Natural killer cell (primary cell): ENCODE data around the gene IP6K1. TPM values are rescaled to one million over a fixed set of nuclear protein-coding genes. Genes with fewer than 3 reads are reported as not detected.

Experiments
- ATAC-seq, 3 donors: fragments of 150-1000 bp in 2 of 3; fragments of 200-7000 bp in 1 of 3; cut with Tn5 transposase; 1 replicate in 1 of 3; 2 replicates in 2 of 3; pipeline ENCODE4 v1.10.0; 2021; ENCODE audit warnings: mild to moderate bottlenecking in 2 of 3, moderate library complexity in 2 of 3
- DNase-seq, 2 donors: peaks; one replicate each; pipeline versions ENCODE4 v3.0.0 to v3.0.0-alpha.2; 2013 to 2021; ENCODE audit warnings: mixed read lengths in 1 of 2
- H3K27ac ChIP-seq: one replicate; pipeline ENCODE4 v1.5.1; 2013; ENCODE audit warnings: mild to moderate bottlenecking, low read length
- H3K27me3 ChIP-seq: one replicate; pipeline ENCODE4 v1.6.1; 2013; ENCODE audit warnings: low read length; ENCODE audit not compliant: control insufficient read depth, insufficient read depth
- H3K36me3 ChIP-seq: one replicate; pipeline ENCODE4 v1.6.1; 2013; ENCODE audit warnings: low read length; ENCODE audit not compliant: control insufficient read depth, insufficient read depth
- H3K4me1 ChIP-seq: one replicate; pipeline ENCODE4 v1.6.1; 2013; ENCODE audit warnings: low read length; ENCODE audit not compliant: control insufficient read depth, insufficient read depth
- H3K4me3 ChIP-seq: one replicate; pipeline ENCODE4 v1.5.1; 2013; ENCODE audit warnings: low read length
- H3K9me3 ChIP-seq: one replicate; pipeline ENCODE4 v1.6.1; 2013; ENCODE audit warnings: low read length; ENCODE audit not compliant: control insufficient read depth, insufficient read depth
- H3K27ac Mint-ChIP-seq, 2 donors: one replicate each; pipeline ENCODE4 v1.8.0; 2022; ENCODE audit warnings: mild to moderate bottlenecking in 2 of 2, mixed read lengths in 2 of 2, moderate library complexity in 1 of 2
- H3K27me3 Mint-ChIP-seq, 2 donors: one replicate each; pipeline ENCODE4 v1.8.0; 2022; ENCODE audit warnings: low read depth in 2 of 2, mixed read lengths in 2 of 2
- H3K36me3 Mint-ChIP-seq: one replicate; pipeline ENCODE4 v1.8.0; 2022; ENCODE audit warnings: mixed read lengths
- H3K4me1 Mint-ChIP-seq, 2 donors: one replicate each; pipeline ENCODE4 v1.8.0; 2022; ENCODE audit warnings: mixed read lengths in 2 of 2
- H3K4me3 Mint-ChIP-seq: one replicate; pipeline ENCODE4 v1.8.0; 2022; ENCODE audit warnings: mild to moderate bottlenecking, moderate library complexity, mixed read lengths
- H3K9me3 Mint-ChIP-seq, 2 donors: one replicate each; pipeline ENCODE4 v1.8.0; 2022; ENCODE audit warnings: mixed read lengths in 2 of 2
- WGBS: methylation state at CpG from one replicate; pipeline ENCODE4 v1.1.7; 2013; ENCODE audit warnings: missing lambda C conversion rate; ENCODE audit not compliant: insufficient coverage; 5-methylcytosine and 5-hydroxymethylcytosine counted together
- intact Hi-C: fragments of 100-400 bp; cut with micrococcal nuclease; formaldehyde crosslinking; loops from one replicate; pipeline ENCODE4 v1.14.2; 2022
- total RNA-seq, 4 donors: library from RNA; stranded (reverse); fragments of 120-200 nt in 1 of 4; gene quantifications; one replicate each; pipeline versions ENCODE4 v1.2.3 to v1.2.4, GENCODE V29; 2013 to 2022
- TF ChIP-seq, protein P1 (sequence below): fragments of 200-600 bp; IDR thresholded peaks from one replicate; pipeline ENCODE4 v1.8.0; 2022; ENCODE audit warnings: antibody characterized with exemption

The IP6K1 gene
- total RNA-seq, 3 donors from 2014 or later (not counting 1 experiment from before 2014, with no cell fraction given): 53.7 to 68.7 (median 57.9) TPM

DNA sequence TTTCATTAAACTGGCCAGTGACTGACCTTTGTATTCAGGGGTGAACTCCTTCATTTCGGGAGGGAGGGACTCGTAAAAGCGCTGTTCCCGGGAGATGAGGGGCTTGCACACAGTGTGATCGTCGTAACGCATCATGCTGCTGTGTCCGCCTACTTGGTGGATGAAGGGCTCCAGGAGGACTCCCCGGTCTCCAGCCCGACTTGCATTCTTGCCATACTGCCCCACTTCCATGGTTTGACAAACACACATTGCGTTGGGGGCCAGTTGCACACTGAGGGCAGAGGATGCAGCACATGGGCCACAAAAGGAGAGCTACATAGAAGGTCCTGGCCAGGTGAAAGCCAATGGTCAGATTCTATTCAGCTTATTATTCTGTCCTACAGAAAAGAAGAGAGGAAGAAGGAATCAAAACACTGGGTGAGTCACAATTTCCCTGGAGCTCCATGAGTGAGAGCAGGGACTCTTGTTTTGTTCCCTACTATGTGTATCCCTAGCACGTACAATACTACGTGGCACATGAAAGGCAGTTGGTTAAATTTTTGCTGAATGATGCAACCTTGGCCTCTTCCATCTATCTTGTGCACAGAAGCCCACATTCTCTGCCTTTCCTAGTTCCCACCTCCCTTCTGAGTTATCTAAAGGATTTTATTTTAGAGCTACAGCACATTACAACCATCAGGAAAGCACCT is 38.4 kb downstream of the IP6K1 start:
- intact Hi-C loops: no loop called here
- peaks cover 23% of the 10 kb centered on the region for H3K36me3 ChIP-seq

DNA sequence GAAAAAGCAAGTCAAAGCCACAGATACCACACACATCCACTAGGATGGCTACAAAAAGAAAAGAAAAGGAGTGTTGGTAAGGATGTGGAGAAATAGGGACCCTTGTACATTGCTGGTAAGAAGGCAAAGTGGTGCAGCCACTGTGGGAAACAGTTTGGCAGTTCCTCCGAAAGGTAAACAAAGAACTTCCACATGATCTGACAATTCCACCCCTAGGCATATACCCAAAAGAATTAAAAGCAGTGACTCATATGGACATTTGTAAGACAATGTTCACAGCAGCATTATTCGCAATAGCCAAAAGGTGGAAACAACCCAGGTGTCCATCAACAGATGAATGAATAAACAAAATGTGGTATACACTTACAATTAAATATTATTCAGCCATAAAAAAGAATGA is 40.4 kb downstream of the IP6K1 start:
- Histone ChIP-seq H3K4me1 (no peaks in the 10 kb centered on the region), H3K27me3 (no peaks in the 10 kb centered on the region), H3K27ac (no peak overlapping the region), H3K4me3 (no peak overlapping the region), H3K36me3 (peaks cover 28% of the 10 kb centered on the region), H3K9me3 (no peaks in the 10 kb centered on the region)
- no peaks in the 10 kb centered on the region for H3K27me3 Mint-ChIP-seq
- H3K36me3 Mint-ChIP-seq: peaks cover 9% of the 10 kb centered on the region
- H3K27ac Mint-ChIP-seq: no peak overlapping the region
- H3K9me3 Mint-ChIP-seq: no peaks in the 10 kb centered on the region
- DNase-seq (no peak), ATAC-seq (no peak)
- H3K4me1 Mint-ChIP-seq: peaks cover 9 to 10% of the 10 kb centered on the region in 2 donors
- 100% methylated on average over 2 of the region's 2 CpGs for WGBS
- no peak overlapping the region for H3K4me3 Mint-ChIP-seq
- TF ChIP-seq, protein P1, sequence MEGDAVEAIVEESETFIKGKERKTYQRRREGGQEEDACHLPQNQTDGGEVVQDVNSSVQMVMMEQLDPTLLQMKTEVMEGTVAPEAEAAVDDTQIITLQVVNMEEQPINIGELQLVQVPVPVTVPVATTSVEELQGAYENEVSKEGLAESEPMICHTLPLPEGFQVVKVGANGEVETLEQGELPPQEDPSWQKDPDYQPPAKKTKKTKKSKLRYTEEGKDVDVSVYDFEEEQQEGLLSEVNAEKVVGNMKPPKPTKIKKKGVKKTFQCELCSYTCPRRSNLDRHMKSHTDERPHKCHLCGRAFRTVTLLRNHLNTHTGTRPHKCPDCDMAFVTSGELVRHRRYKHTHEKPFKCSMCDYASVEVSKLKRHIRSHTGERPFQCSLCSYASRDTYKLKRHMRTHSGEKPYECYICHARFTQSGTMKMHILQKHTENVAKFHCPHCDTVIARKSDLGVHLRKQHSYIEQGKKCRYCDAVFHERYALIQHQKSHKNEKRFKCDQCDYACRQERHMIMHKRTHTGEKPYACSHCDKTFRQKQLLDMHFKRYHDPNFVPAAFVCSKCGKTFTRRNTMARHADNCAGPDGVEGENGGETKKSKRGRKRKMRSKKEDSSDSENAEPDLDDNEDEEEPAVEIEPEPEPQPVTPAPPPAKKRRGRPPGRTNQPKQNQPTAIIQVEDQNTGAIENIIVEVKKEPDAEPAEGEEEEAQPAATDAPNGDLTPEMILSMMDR: no peak
- intact Hi-C loops: no loop called here

More for the DNA sequence above, 38.4 kb downstream of the IP6K1 start:
- Mint-ChIP-seq H3K4me3 (no peak overlapping the region), H3K9me3 (no peaks in the 10 kb centered on the region), H3K4me1 (peaks cover 10 to 12% of the 10 kb centered on the region in 2 donors), H3K27me3 (no peaks in the 10 kb centered on the region), H3K36me3 (peaks cover 9% of the 10 kb centered on the region), H3K27ac (peak overlapping the region in 1 of 2 donors; percentile 56)
- DNase-seq (no peak), ATAC-seq (no peak)
- Histone ChIP-seq H3K9me3 (no peaks in the 10 kb centered on the region), H3K27me3 (no peaks in the 10 kb centered on the region), H3K4me3 (no peak overlapping the region), H3K27ac (no peak overlapping the region), H3K4me1 (no peaks in the 10 kb centered on the region)
- 97% methylated on average over 13 of the region's 13 CpGs for WGBS
- TF ChIP-seq, protein P1: no peak

DNA sequence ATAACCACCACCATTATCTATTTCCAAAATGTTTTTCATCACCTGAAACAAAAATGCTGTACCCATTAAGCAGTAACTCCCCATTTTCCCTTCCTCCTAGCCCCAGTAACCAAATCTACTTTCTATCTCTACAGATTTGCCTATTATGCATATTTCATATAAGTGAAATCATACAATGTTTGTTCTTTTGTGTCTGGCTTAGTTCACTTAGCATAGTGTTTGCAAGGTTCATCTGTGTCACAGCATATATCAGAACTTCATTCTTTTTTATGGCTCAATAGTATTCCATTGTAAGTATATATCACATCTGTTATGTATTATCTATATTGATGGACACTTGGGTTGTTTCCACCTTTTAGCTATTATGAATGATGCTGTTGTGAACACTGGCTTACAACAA is 45.9 kb downstream of the IP6K1 start:
- Histone ChIP-seq H3K4me3 (no peak overlapping the region), H3K36me3 (peaks cover 33% of the 10 kb centered on the region), H3K27ac (no peak overlapping the region), H3K9me3 (no peaks in the 10 kb centered on the region), H3K4me1 (no peaks in the 10 kb centered on the region), H3K27me3 (no peaks in the 10 kb centered on the region)
- intact Hi-C loops: no loop called here
- no peak for DNase-seq
- peaks cover 9 to 21% of the 10 kb centered on the region in 2 donors for H3K4me1 Mint-ChIP-seq
- H3K36me3 Mint-ChIP-seq: peaks cover 9% of the 10 kb centered on the region
- H3K4me3 Mint-ChIP-seq: no peak overlapping the region
- H3K27me3 Mint-ChIP-seq: no peaks in the 10 kb centered on the region
- no peak for ATAC-seq
- TF ChIP-seq, protein P1: no peak
- peak overlapping the region in 1 of 2 donors; percentile 18 for H3K27ac Mint-ChIP-seq
- no peaks in the 10 kb centered on the region for H3K9me3 Mint-ChIP-seq
